Heart right ventricle (tissue), 16 donors: ENCODE results near the gene FARP1. TPM values are rescaled to one million over a fixed set of nuclear protein-coding genes. Genes with fewer than 3 reads are reported as not detected.
A peak's percentile ranks its signal among the peaks of the same experiment; 100 is the strongest.

Experiments used
- ATAC-seq, 8 donors: fragments of 200-7000 bp; cut with Tn5 transposase; one replicate each; pipeline ENCODE4 v1.9.1; 2020; ENCODE audit warnings: mild to moderate bottlenecking in 8 of 8, moderate library complexity in 8 of 8, moderate number of reproducible peaks in 1 of 8
- DNase-seq, 2 donors: peaks; one replicate each; pipeline ENCODE4 v3.0.0-alpha.2; 2020
- H3K27ac ChIP-seq, 10 donors: fragments of 200-600 bp; sonication (generic) in 2 of 10; one replicate each; pipeline versions ENCODE4 v1.5.0 to v1.8.0; 2020 to 2022; ENCODE audit warnings: mild to moderate bottlenecking in 3 of 10
- H3K27me3 ChIP-seq, 7 donors: fragments of 200-600 bp; one replicate each; pipeline ENCODE4 v1.8.0; 2021 to 2022; ENCODE audit warnings: mild to moderate bottlenecking in 2 of 7
- H3K36me3 ChIP-seq, 9 donors: fragments of 200-600 bp; sonication (generic) in 1 of 9; one replicate each; pipeline versions ENCODE4 v1.5.0 to v1.8.0; 2020 to 2022; ENCODE audit warnings: mild to moderate bottlenecking in 2 of 9
- H3K4me1 ChIP-seq, 9 donors: fragments of 200-600 bp; sonication (generic) in 1 of 9; one replicate each; pipeline versions ENCODE4 v1.5.0 to v1.8.0; 2020 to 2022; ENCODE audit warnings: mild to moderate bottlenecking in 4 of 9
- H3K4me3 ChIP-seq, 10 donors: fragments of 200-600 bp; sonication (generic) in 2 of 10; one replicate each; pipeline versions ENCODE4 v1.5.0 to v1.8.0; 2020 to 2022; ENCODE audit warnings: mild to moderate bottlenecking in 7 of 10, moderate library complexity in 2 of 10
- H3K9me3 ChIP-seq, 11 donors: fragments of 200-600 bp in 10 of 11; sonication (generic) in 2 of 11; one replicate each; pipeline versions ENCODE4 v1.5.0 to v1.8.0; 2013 to 2022; ENCODE audit warnings: mild to moderate bottlenecking in 2 of 11, control low read depth in 1 of 11, moderate library complexity in 1 of 11
- CTCF ChIP-seq, 9 donors: fragments of 200-600 bp; sonication (generic) in 2 of 9; IDR thresholded peaks; one replicate each; pipeline versions ENCODE4 v1.5.0 to v1.8.0; 2021 to 2022; ENCODE audit warnings: antibody characterized with exemption in 9 of 9, mild to moderate bottlenecking in 5 of 9, moderate library complexity in 1 of 9
- WGBS, 2 donors: extraction: QIAGEN DNeasy Blood & Tissue Kit; methylation state at CpG; one replicate each; pipeline ENCODE4 v1.1.7; 2013; ENCODE audit warnings: inconsistent platforms in 1 of 2; 5-methylcytosine and 5-hydroxymethylcytosine counted together
- intact Hi-C, 10 donors: fragments of 100-400 bp; cut with DNase I; formaldehyde crosslinking; loops; one replicate each; pipeline versions ENCODE4 v1.11.1 to v1.14.2; 2022
- polyA plus RNA-seq, 2 donors: library from polyadenylated mRNA; stranded (reverse); fragments of 200-250 nt; gene quantifications; one replicate each; pipeline ENCODE4 v1.2.3, GENCODE V29; 2013
- total RNA-seq, 10 donors: library from RNA; stranded (reverse); fragmentation: NEBNext Ultra II Directional in 3 of 10; extraction: Animal tissue kit (Norgen Biotek cat#: 25700) in 3 of 10; gene quantifications; one replicate each; pipeline versions ENCODE4 v1.2.1 to v1.2.4, GENCODE V29; 2021 to 2023
- donor health status: Arrhythmogenic right ventricular cardiomyopathy.
- donor health status: ischemic (EF 13 %, LVEDD 7.1; RV severe dilation, severe dysfunction).
- donor health status: healthy with polysubstance abuse.
- donor health status: DM: no; HTN: yes; CAD: no.
- donor health status: DM: no; HTN: no; CAD: no.
- donor health status: ischemic (EF 25% LVEDD 6.9; RV normal size, moderate dysfunction).
- donor health status: ischemic (EF 25% LVEDD 5.7; RV mildly dilated, moderate dysfunction).
- donor health status: healthy.
- donor health status: DM: yes; HTN: yes; CAD: no.
- donor health status: Ischemic cardiomyopathy.
- donor health status: ischemic (EF 35%, LVEDD 5.7; RV mildly dilated, moderate dysfunction).
- donor health status: nonischemic (EF 11% LVEDD 7.7; RV severe dilation, severe dysfunction).
- donor health status: DM: yes; HTN: yes; CAD: no.
- donor health status: PGD.
- donor health status: ischemic (EF 29% LVEDD 5.4; RV normal size, mild dysfunction).
- donor health status: nonischemic (EF 23%, LVEDD 6.1; RV moderate dilation, normal function).

Gene FARP1
- total and polyA plus RNA-seq, 12 donors: 6.9 to 72.9 (median 17.1) TPM

- peaks cover 0 to 45% (median 0%) of the 10 kb centered on the region in 7 donors for H3K27me3 ChIP-seq
- DNase-seq (no peak), ATAC-seq (no peak)
- no peak overlapping the region for H3K4me3 ChIP-seq
- no peaks in the 10 kb centered on the region for H3K9me3 ChIP-seq
- H3K4me1 ChIP-seq: peaks cover 3 to 28% (median 19%) of the 10 kb centered on the region in 9 donors
- H3K36me3 ChIP-seq: no peaks in the 10 kb centered on the region
- 97 to 98% methylated on average over 7 of the region's 7 CpGs for WGBS, 2 donors
- H3K27ac ChIP-seq: no peak overlapping the region
- intact Hi-C loops: loop anchor here in 8 of 10 donors (5.0 to 10.0 kb wide), 10 partner anchors 174 to 704 kb away; no protein-coding TSS in a partner anchor
- TF ChIP-seq CTCF (IDR thresholded peaks at IDR 0.05): no peak
These were observed 1.8 kb upstream of the FARP1 start for GRCh38 chr13:98141091-98141490.

- intact Hi-C loops: loop anchor here in 8 of 10 donors (5.0 to 10.0 kb wide), 10 partner anchors 173 to 703 kb away; no protein-coding TSS in a partner anchor
- 38 to 41% methylated on average over 26 to 27 of the region's 27 CpGs for WGBS, 2 donors
- H3K36me3 ChIP-seq: no peaks in the 10 kb centered on the region
- peaks cover 3 to 28% (median 19%) of the 10 kb centered on the region in 9 donors for H3K4me1 ChIP-seq
- H3K9me3 ChIP-seq: no peaks in the 10 kb centered on the region
- peak overlapping the region; percentile 59 to 94 (median 72) for H3K4me3 ChIP-seq
- ATAC-seq (peak in 7 of 8 donors; percentile 6 to 43 (median 30)), DNase-seq (peak; percentile 19 to 25)
- no peak for TF ChIP-seq CTCF (IDR thresholded peaks at IDR 0.05)
- H3K27ac ChIP-seq: peak overlapping the region in 8 of 10 donors; percentile 40 to 84 (median 63)
- peaks cover 0 to 47% (median 0%) of the 10 kb centered on the region in 7 donors for H3K27me3 ChIP-seq
These were observed 1.1 kb upstream of the FARP1 start for GRCh38 chr13:98141509-98142379.

- Histone ChIP-seq H3K4me3 (peak overlapping the region; percentile 38 to 94 (median 66)), H3K27me3 (peaks cover 0 to 47% (median 0%) of the 10 kb centered on the region in 7 donors), H3K36me3 (no peaks in the 10 kb centered on the region), H3K27ac (peak overlapping the region; percentile 35 to 89 (median 69)), H3K9me3 (no peaks in the 10 kb centered on the region), H3K4me1 (peaks cover 3 to 28% (median 20%) of the 10 kb centered on the region in 9 donors)
- no peak for TF ChIP-seq CTCF (IDR thresholded peaks at IDR 0.05)
- WGBS, 2 donors: 1% methylated on average over 26 to 66 of the region's 66 CpGs
- peak; percentile 38 to 65 for DNase-seq
- intact Hi-C loops: loop anchor here in 8 of 10 donors (5.0 to 10.0 kb wide), 10 partner anchors 172 to 702 kb away; no protein-coding TSS in a partner anchor
- ATAC-seq: peak; percentile 8 to 53 (median 32)
These were observed 261 bp downstream of the FARP1 start for GRCh38 chr13:98143157-98143553.

- Histone ChIP-seq H3K4me1 (peaks cover 3 to 28% (median 20%) of the 10 kb centered on the region in 9 donors), H3K27me3 (peaks cover 0 to 47% (median 0%) of the 10 kb centered on the region in 7 donors), H3K4me3 (peak overlapping the region; percentile 38 to 94 (median 66)), H3K9me3 (no peaks in the 10 kb centered on the region), H3K27ac (peak overlapping the region; percentile 35 to 89 (median 69)), H3K36me3 (no peaks in the 10 kb centered on the region)
- TF ChIP-seq CTCF (IDR thresholded peaks at IDR 0.05): no peak
- intact Hi-C loops: loop anchor here in 8 of 10 donors (5.0 to 10.0 kb wide), 10 partner anchors 171 to 701 kb away; no protein-coding TSS in a partner anchor
- DNase-seq: peak; percentile 17 to 45
- 0 to 1% methylated on average over 38 to 60 of the region's 60 CpGs for WGBS, 2 donors
- ATAC-seq: peak in 4 of 8 donors; percentile 4 to 19 (median 9)
These were observed 720 bp downstream of the FARP1 start for GRCh38 chr13:98143601-98144026.
